Prostate gland (tissue), 2 donors: ENCODE data around the gene CCDC63.

Experiments used
- CTCF ChIP-seq, 4 experiments: fragments of 200-600 bp in 2 of 4; fragments of 450-650 bp in 2 of 4; sonication (generic) in 2 of 4; IDR thresholded peaks; 1 replicate in 3 of 4; 2 replicates in 1 of 4; pipeline ENCODE4 v1.5.1; 2016 to 2019; ENCODE audit warnings: antibody characterized with exemption in 4 of 4, mild to moderate bottlenecking in 2 of 4, moderate library complexity in 2 of 4
- POLR2A ChIP-seq: fragments of 450-650 bp; IDR thresholded peaks from one replicate; pipeline ENCODE4 v1.6.1; 2016; ENCODE audit warnings: antibody characterized with exemption, mild to moderate bottlenecking

- TF ChIP-seq CTCF (IDR thresholded peaks at IDR 0.05) = no peak
- TF ChIP-seq POLR2A = no peak
Observed at GRCh38 chr12:110798461-110798860, 48.3 kb upstream of the CCDC63 start.
